Activated CD4-positive, CD25-positive, alpha-beta regulatory T cell treated with anti-CD3 and anti-CD28 coated beads, Interleukin-2, amount 50 U/mL, for 16 hours (primary cell): ENCODE data around the gene ZMIZ1.

Source experiments
- DNase-seq: peaks from one replicate; pipeline ENCODE4 v3.0.0-alpha.2; 2020; ENCODE audit warnings: low read depth, low spot score

Gene ZMIZ1

GRCh38 chr10:79229071-79229541 is 160.3 kb downstream of the ZMIZ1 start:
- DNase-seq = no peak

GRCh38 chr10:79229830-79230327 is 161.1 kb downstream of the ZMIZ1 start:
- no peak for DNase-seq

- DNase-seq = no peak
These were observed 161.6 kb downstream of the ZMIZ1 start for GRCh38 chr10:79230328-79230830.

DNA sequence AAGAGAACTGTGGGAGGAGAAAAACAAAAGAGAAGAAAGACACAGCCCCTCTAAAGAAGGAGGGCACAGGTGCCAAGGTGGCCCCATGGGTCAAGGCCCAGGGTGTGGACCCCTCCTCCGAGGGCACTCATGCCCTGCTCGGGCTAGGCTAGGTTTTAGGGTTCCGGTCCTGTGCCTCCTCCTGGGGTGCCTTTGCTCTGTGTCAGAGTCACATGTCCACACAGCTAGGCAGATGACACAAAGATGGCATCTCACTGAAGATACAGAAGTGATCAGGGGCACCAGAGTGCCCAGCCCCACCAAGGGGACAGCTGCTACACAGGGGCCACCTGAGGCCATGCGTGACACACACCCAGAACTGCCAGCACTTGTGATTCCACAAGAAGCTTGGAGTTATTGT is 162.1 kb downstream of the ZMIZ1 start:
- DNase-seq = no peak

- DNase-seq = no peak
These were observed 163.1 kb downstream of the ZMIZ1 start for GRCh38 chr10:79231908-79232307.

GRCh38 chr10:79232864-79233263 is 164.1 kb downstream of the ZMIZ1 start:
- DNase-seq = no peak

DNA sequence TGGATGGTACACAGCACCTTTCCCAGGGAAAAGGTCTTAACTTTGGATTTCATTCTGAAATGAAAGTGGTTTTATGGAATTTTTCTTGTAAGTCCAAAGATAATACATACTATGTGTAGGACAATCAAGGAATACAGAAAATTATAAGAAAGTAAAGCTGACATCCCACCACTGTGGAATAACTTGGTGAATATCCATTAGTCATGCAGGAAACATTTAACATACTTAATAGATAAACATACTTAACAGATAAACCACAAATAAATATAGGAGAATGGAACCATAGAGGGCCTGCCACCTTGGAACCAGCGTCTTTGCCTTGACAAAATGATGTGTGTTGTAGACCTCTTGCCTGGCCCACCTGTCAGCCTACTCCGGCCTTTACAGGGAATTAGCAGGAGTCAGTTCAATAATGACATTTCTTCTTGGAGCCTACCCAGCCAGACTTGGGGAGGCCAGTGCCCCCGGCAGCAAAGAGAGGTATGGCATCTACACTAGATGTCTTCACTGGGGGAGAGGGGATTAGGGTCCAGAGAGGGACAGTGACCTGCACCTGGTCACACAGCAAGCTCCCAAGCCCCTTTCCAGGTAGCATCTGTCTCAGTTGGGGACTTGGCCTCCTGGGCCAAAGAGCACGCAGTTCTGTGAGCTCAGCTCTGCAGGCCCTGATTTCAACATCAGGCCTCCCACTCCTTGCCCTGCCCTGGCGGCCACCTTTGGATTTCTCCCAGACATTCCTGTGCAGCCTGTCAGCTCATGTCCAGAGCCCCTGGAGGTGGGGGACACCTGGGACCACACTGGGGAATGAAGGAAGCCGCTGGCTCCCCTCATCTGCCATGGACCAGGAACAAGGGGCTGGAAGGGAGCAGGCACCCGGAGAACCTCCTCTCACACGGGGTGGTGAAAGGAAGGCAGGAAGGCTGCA is 165.9 kb downstream of the ZMIZ1 start:
- DNase-seq = no peak

GRCh38 chr10:79235765-79236432 is 167.1 kb downstream of the ZMIZ1 start:
- no peak for DNase-seq

GRCh38 chr10:79236433-79236765 is 167.6 kb downstream of the ZMIZ1 start:
- no peak for DNase-seq

DNA sequence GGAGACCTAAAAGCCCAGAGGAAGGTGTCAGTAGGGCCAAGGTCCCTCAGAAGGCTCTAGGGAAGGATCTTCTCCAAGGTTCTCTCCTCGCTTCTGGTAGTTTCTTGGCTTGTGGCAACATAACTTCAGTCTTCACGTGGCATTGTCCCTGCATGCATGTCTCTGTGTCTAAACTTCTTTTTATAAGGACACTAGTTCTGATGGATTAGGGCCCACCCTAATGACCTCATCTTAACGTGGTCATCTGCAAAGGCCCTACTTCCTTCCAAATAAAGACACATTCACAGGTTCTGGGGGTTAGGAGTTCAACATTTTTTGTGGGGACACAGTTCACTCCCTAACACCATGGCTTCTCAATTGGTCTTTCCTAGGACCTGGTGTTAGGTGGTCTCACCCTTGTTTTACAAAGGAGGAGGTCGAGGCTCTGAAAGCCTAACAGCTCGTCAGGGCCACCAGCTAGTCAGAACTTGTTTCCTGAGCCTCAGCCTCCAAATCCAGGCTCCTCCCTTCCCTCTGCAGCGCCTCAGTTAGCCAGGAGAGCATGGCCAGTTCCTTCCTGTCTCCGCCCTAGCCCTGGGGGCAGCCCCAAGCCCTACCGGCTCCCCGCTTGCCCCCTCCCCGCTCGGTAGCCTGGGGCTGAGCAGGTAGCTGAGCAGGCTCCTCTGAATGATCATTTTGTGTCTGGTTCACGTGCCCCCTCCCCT is 168.8 kb downstream of the ZMIZ1 start:
- no peak for DNase-seq

- no peak for DNase-seq
These were observed 169.4 kb downstream of the ZMIZ1 start for GRCh38 chr10:79238158-79238520.

DNA sequence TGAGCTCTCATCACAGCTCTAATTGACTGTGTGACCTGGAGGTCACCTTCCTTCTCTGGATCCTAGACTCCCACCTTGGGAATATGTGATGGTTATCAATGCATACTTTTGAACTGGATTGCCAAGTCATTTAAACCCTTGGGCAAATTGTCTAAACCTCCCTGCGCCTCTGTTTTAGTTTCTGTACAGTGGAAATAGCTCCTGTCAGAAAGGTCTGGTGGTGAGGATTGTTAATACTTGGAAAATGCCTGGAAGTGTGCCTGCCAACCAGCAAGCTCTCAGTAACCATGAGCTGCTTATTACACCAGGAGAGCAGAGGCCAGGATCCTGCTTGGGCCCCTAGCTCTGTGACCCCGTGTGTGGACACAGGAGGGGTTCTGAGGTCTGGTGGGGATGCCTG is 169.8 kb downstream of the ZMIZ1 start:
- DNase-seq = no peak

GRCh38 chr10:79239275-79239779 is 170.6 kb downstream of the ZMIZ1 start:
- no peak for DNase-seq

GRCh38 chr10:79239924-79240581 is 171.3 kb downstream of the ZMIZ1 start:
- DNase-seq = no peak

DNA sequence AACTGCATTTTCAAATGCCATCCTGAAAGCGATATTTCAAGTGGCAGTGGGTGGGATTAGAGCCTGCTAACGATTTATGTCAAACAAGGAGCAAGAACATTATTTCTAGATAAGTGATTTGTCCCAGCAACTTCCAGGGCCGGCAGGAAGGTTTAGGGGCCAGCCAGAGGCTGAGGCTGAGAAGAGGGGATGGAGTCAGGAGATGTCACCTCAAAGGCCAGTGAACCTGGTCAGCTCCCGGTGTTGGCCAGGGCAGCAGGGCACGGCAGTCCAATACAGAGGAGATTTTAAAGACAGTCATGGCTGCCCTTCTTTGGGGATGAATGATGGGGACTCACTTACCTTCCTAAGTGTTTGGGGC is 172.8 kb downstream of the ZMIZ1 start:
- DNase-seq = no peak

- DNase-seq = no peak
These were observed 173.3 kb downstream of the ZMIZ1 start for GRCh38 chr10:79241990-79242619.

DNA sequence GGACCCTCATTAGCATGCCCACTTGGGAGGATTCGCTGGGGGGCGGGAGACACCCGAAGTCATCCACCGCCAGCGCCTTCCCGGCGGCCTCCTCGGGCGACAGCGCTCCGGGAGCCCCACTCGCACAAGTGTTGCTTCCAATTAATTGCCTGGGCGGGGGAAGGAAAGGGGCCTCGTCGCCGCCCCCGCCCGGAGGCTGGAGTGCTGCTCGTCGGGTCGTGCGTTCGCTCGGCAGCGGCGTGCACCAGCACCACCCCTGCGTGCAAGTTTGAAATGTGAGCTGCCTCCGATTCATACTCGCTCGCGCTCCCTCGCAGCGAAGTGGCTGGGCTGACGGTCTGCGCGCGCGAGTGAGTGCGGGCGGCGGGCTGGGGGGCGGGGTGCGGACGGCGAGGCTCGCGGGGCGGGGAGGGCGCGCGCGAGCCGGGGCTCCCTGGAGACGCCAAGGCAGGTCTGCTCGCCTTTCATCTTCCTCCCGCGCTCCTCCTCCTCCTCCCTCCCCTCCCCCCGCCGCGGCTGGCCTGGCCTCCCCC is 173.9 kb downstream of the ZMIZ1 start:
- peak; percentile 19 for DNase-seq

DNA sequence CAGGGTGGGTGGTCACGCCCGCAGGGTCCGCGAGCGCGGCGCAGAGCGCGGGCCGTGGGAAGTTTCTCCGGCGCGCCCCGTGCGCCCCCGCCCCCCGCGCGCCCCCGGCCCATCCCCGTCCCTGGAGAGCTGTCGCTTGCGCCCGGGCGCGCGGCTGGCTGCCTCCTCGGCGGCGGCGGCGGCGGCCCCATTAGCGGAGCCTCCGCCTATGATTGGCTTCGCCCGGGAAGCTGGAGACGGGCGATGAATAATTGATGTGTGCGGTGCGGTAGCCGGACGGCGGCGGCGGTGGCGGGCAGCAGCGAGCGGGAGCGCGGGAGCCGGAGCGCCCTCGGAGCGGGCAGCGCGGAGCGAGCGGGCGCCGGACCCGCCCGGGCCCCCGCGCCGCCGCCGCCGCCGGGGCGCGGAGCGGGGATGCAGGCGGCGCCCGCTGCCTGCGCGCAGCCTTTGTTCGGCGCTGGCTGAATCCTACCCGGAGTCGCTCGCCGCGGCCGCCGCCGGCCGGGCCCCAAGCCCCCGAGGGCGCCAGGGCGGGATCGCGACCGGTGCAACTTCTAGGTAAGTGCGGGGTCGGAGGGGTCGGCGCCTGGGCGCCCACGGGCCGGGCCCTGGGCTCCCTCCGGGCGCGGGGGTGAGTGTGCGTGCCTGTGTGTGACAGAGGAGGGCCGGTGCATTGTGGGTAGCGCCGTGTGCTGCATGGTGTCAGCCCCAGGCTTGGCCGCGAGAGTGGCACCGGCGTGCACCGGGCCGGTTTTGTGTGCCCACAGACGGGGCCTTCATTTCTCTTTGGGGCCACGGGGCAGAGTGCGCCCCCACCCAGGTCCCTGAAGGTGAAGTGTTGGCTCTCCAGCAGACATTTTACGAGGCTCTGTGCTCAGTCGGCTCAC is 174.7 kb downstream of the ZMIZ1 start:
- DNase-seq = peak; percentile 26

GRCh38 chr10:79244068-79244442 is 175.3 kb downstream of the ZMIZ1 start:
- no peak for DNase-seq
